GM23248 (cell line): Measurements from ENCODE around the gene EFHC1. TPM values are rescaled to one million over a fixed set of nuclear protein-coding genes. Genes with fewer than 3 reads are reported as not detected.
A peak's percentile ranks its signal among the peaks of the same experiment; 100 is the strongest.

Experiments used
- DNase-seq: peaks from one replicate; pipeline ENCODE4 v3.0.0-alpha.2; 2015
- H2AFZ ChIP-seq: fragments of 200-600 bp; sonication (generic); 2 replicates; pipeline ENCODE4 v1.6.1; 2016; ENCODE audit warnings: antibody characterized with exemption
- H3F3A ChIP-seq: fragments of 200-600 bp; sonication (generic); 2 replicates; pipeline ENCODE4 v1.6.1; 2016; ENCODE audit warnings: mild to moderate bottlenecking, antibody characterized with exemption, mixed run types; ENCODE audit not compliant: insufficient read depth
- H3K27ac ChIP-seq: fragments of 200-600 bp; sonication (generic); 2 replicates; pipeline ENCODE4 v1.5.1; 2016; ENCODE audit warnings: mild to moderate bottlenecking
- H3K27me3 ChIP-seq: fragments of 200-600 bp; sonication (generic); replicated peaks from 2 replicates; pipeline ENCODE4 v1.6.1; 2016; ENCODE audit warnings: mild to moderate bottlenecking; ENCODE audit not compliant: insufficient read depth
- H3K36me3 ChIP-seq: fragments of 200-600 bp; sonication (generic); 2 replicates; pipeline ENCODE4 v1.6.1; 2016; ENCODE audit warnings: low read depth, mild to moderate bottlenecking
- H3K4me1 ChIP-seq: fragments of 200-600 bp; sonication (generic); 2 replicates; pipeline ENCODE4 v1.6.1; 2016; ENCODE audit warnings: mild to moderate bottlenecking; ENCODE audit not compliant: insufficient read depth
- H3K4me2 ChIP-seq: fragments of 200-600 bp; sonication (generic); one replicate; pipeline ENCODE4 v1.6.1; 2016; ENCODE audit warnings: mild to moderate bottlenecking; ENCODE audit not compliant: unreplicated experiment
- H3K4me3 ChIP-seq: fragments of 200-600 bp; sonication (generic); 2 replicates; pipeline ENCODE4 v1.5.1; 2016; ENCODE audit warnings: mild to moderate bottlenecking
- H3K79me2 ChIP-seq: fragments of 200-600 bp; sonication (generic); 2 replicates; pipeline ENCODE4 v1.6.1; 2016; ENCODE audit warnings: mild to moderate bottlenecking; ENCODE audit not compliant: insufficient read depth
- H3K9ac ChIP-seq: fragments of 200-600 bp; sonication (generic); 2 replicates; pipeline ENCODE4 v1.6.1; 2016; ENCODE audit warnings: mild to moderate bottlenecking
- H3K9me2 ChIP-seq: fragments of 200-600 bp; sonication (generic); 2 replicates; pipeline ENCODE4 v1.6.1; 2016; ENCODE audit warnings: mixed run types, mild to moderate bottlenecking, moderate library complexity; ENCODE audit not compliant: insufficient read depth
- H3K9me3 ChIP-seq: fragments of 200-600 bp; sonication (generic); one replicate; pipeline ENCODE4 v1.6.1; 2017; ENCODE audit warnings: low read depth
- H4K20me1 ChIP-seq: fragments of 200-600 bp; sonication (generic); 2 replicates; pipeline ENCODE4 v1.6.0; 2016; ENCODE audit not compliant: insufficient read depth
- EZH2 ChIP-seq: fragments of 200-600 bp; sonication (generic); IDR thresholded peaks from 2 replicates; pipeline ENCODE4 v1.6.1; 2018; ENCODE audit warnings: antibody characterized with exemption, mild to moderate bottlenecking; ENCODE audit not compliant: insufficient read depth, poor library complexity, severe bottlenecking
- EZH2phosphoT487 ChIP-seq: fragments of 200-600 bp; sonication (generic); IDR thresholded peaks from 2 replicates; pipeline ENCODE4 v1.6.1; 2018; ENCODE audit warnings: antibody characterized with exemption, moderate library complexity, mild to moderate bottlenecking, low read depth; ENCODE audit not compliant: insufficient read depth
- WGBS, 2 experiments: methylation state at CpG; one replicate each; pipeline ENCODE4 v1.1.6; 2015 to 2017; ENCODE audit warnings: low lambda C conversion rate in 2 of 2, low coverage in 1 of 2; ENCODE audit errors: missing lambda C conversion rate in 2 of 2; 5-methylcytosine and 5-hydroxymethylcytosine counted together
- in situ Hi-C: fragments of 300-500 bp; cut with MboI; formaldehyde crosslinking; loops from 2 replicates; pipeline ENCODE4 v1.15.0; 2020
- polyA plus RNA-seq: library from polyadenylated mRNA; unstranded; fragments of >200 nt; fragmentation: Nextera tagmentation; extraction: Ambion mirVana; gene quantifications from 2 replicates; pipeline ENCODE4 v1.2.1, GENCODE V29; 2016
- total RNA-seq: library from RNA; depleted of rRNA; stranded (reverse); fragments of >200 nt; shearing (Covaris generic); gene quantifications from 2 replicates; pipeline ENCODE4 v1.2.3, GENCODE V29; 2014

EFHC1 gene
- total and polyA plus RNA-seq, 2 experiments from 2014 or later, result 29.7 to 36.1 TPM

GRCh38 chr6:52389626-52390360 lies 30.3 kb upstream of the EFHC1 start:
- Histone ChIP-seq H2AFZ (peak overlapping the region; percentile 35; the same call in 1 of the 2 replicates), H4K20me1 (no peaks in the 10 kb centered on the region), H3K9me3 (no peaks in the 10 kb centered on the region), H3K9me2 (no peaks in the 10 kb centered on the region), H3K4me3 (peak overlapping the region; percentile 9), H3K9ac (no peak overlapping the region), H3K79me2 (no peaks in the 10 kb centered on the region), H3K27me3 (no peaks in the 10 kb centered on the region), H3F3A (peaks cover 38% of the 10 kb centered on the region), H3K36me3 (no peaks in the 10 kb centered on the region), H3K4me2 (peak overlapping the region; percentile 50), H3K4me1 (peaks cover 28% of the 10 kb centered on the region), H3K27ac (peak overlapping the region; percentile 10; the same call in 1 of the 2 replicates)
- in situ Hi-C loops, result no loop called here
- 11% methylated on average over 8 of the region's 8 CpGs for WGBS, 2 experiments
- peak; percentile 58 for DNase-seq
- TF ChIP-seq EZH2phosphoT487, result no peak
- no peak for TF ChIP-seq EZH2

- DNase-seq, result peak; percentile 64
- TF ChIP-seq EZH2phosphoT487, result no peak
- no peak for TF ChIP-seq EZH2
- Histone ChIP-seq H2AFZ (peak overlapping the region; percentile 35; the same call in 1 of the 2 replicates), H3K27ac (peak overlapping the region; percentile 10; the same call in 1 of the 2 replicates), H3K4me3 (peak overlapping the region; percentile 9), H3K36me3 (no peaks in the 10 kb centered on the region), H3K9me3 (no peaks in the 10 kb centered on the region), H3K9ac (no peak overlapping the region), H3F3A (peaks cover 38% of the 10 kb centered on the region), H3K27me3 (no peaks in the 10 kb centered on the region), H4K20me1 (no peaks in the 10 kb centered on the region), H3K4me2 (peak overlapping the region; percentile 50), H3K9me2 (no peaks in the 10 kb centered on the region), H3K79me2 (no peaks in the 10 kb centered on the region), H3K4me1 (peaks cover 28% of the 10 kb centered on the region)
- in situ Hi-C loops, result no loop called here
- 1 to 5% methylated on average over 4 of the region's 4 CpGs for WGBS, 2 experiments
These were observed 29.8 kb upstream of the EFHC1 start for GRCh38 chr6:52390361-52390727.

- Histone ChIP-seq H3K9me2 (no peaks in the 10 kb centered on the region), H3F3A (peaks cover 38% of the 10 kb centered on the region), H3K4me1 (peaks cover 28% of the 10 kb centered on the region), H3K9me3 (no peaks in the 10 kb centered on the region), H3K27ac (no peak overlapping the region), H2AFZ (no peak overlapping the region), H3K4me2 (no peak overlapping the region), H3K27me3 (no peaks in the 10 kb centered on the region), H3K79me2 (no peaks in the 10 kb centered on the region), H4K20me1 (no peaks in the 10 kb centered on the region), H3K9ac (no peak overlapping the region), H3K4me3 (no peak overlapping the region), H3K36me3 (no peaks in the 10 kb centered on the region)
- WGBS, 2 experiments, result 91 to 92% methylated on average over 1 of the region's 1 CpG
- TF ChIP-seq EZH2, result no peak
- no peak for TF ChIP-seq EZH2phosphoT487
- no peak for DNase-seq
- in situ Hi-C loops, result no loop called here
These were observed 28.5 kb upstream of the EFHC1 start for GRCh38 chr6:52391599-52391998.

- no peak overlapping the region for H3K9ac ChIP-seq
- no peak overlapping the region for H3K4me3 ChIP-seq
- peaks cover 28% of the 10 kb centered on the region for H3K4me1 ChIP-seq
- peak; percentile 85 for DNase-seq
- no peaks in the 10 kb centered on the region for H3K27me3 ChIP-seq
- in situ Hi-C loops, result no loop called here
- no peaks in the 10 kb centered on the region for H4K20me1 ChIP-seq
- no peaks in the 10 kb centered on the region for H3K9me3 ChIP-seq
- no peak overlapping the region for H2AFZ ChIP-seq
- H3K79me2 ChIP-seq, result no peaks in the 10 kb centered on the region
- no peaks in the 10 kb centered on the region for H3K36me3 ChIP-seq
- 0 to 5% methylated on average over 1 of the region's 1 CpG for WGBS, 2 experiments
- peaks cover 38% of the 10 kb centered on the region for H3F3A ChIP-seq
- no peaks in the 10 kb centered on the region for H3K9me2 ChIP-seq
- H3K27ac ChIP-seq, result peak overlapping the region; percentile 25
- no peak for TF ChIP-seq EZH2
- no peak for TF ChIP-seq EZH2phosphoT487
- H3K4me2 ChIP-seq, result peak overlapping the region; percentile 19
These were observed 27.2 kb upstream of the EFHC1 start for GRCh38 chr6:52392944-52393343.

GRCh38 chr6:52393780-52394179 lies 26.4 kb upstream of the EFHC1 start:
- Histone ChIP-seq H3K4me2 (no peak overlapping the region), H3K9me2 (no peaks in the 10 kb centered on the region), H3K9ac (no peak overlapping the region), H3K27me3 (no peaks in the 10 kb centered on the region), H3K4me1 (peaks cover 28% of the 10 kb centered on the region), H4K20me1 (no peaks in the 10 kb centered on the region), H3F3A (peaks cover 36% of the 10 kb centered on the region), H3K36me3 (no peaks in the 10 kb centered on the region), H2AFZ (no peak overlapping the region), H3K4me3 (no peak overlapping the region), H3K27ac (no peak overlapping the region), H3K79me2 (no peaks in the 10 kb centered on the region), H3K9me3 (no peaks in the 10 kb centered on the region)
- TF ChIP-seq EZH2, result no peak
- no peak for TF ChIP-seq EZH2phosphoT487
- 100% methylated on average over 1 of the region's 1 CpG for WGBS, 2 experiments
- in situ Hi-C loops, result no loop called here
- DNase-seq, result no peak
